ENCODE data around the gene GPR78. TPM values are rescaled to one million over a fixed set of nuclear protein-coding genes. Genes with fewer than 3 reads are reported as not detected.
A peak's percentile ranks its signal among the peaks of the same experiment; 100 is the strongest.

The GPR78 gene
- total and polyA plus RNA-seq, 2 of the 8 experiments (the other 6 are each of a cell fraction or from before 2014, with no cell fraction given): 1.0 to 3.0 TPM

DNA sequence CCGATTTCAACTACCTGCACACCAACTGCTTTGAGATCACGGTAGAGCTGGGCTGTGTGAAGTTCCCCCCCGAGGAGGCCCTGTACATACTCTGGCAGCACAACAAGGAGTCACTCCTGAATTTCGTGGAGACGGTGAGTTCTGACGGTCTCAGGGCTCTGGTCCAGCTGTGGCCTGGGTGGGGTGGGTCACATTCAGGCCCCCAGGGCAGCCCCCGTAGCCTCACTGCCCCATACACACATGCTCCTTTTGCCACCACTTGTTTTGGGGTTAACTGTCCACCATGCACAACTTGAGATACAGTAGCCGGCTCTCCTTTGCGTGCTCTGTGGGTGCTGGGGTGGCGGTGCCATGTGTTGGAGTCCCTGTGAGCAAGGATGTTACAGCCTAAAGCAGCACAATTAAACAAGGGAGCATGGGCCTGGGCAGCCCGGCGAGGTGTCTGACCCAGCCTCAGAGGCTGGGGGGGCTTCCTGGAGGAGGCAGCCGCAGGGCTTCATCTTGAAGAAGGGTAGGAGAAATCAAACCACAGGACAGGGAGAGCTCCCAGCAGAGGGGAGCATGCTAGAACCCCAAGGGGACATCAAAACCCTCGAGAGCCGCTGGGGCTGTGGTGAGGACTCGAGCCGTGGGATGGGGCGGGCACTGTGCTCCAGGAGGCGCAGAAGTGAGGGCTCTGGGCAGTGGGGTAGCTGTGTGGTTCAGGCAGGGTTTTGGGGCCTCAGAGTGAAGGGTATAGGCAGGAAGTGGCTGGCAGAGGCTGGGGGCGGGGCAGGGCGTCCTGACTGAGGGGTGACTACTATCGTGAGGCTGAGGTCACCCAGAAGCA lies 34.4 kb downstream of the GPR78 start:
- DNase-seq (ENCODE audit: low read depth in 1 of 2, low spot score in 2 of 2): no peak
- POLR2A ChIA-PET (ENCODE audit: partially characterized antibody): interaction anchor here (0.8 kb wide), 1 partner anchor 8 kb away, joined by 3 read pairs; no protein-coding TSS in a partner anchor
- CTCF ChIA-PET (ENCODE audit: partially characterized antibody): interaction anchor here (0.6 kb wide), 1 partner anchor 230 kb away, joined by 4 read pairs; no protein-coding TSS in a partner anchor

More for the DNA sequence above, 34.4 kb downstream of the GPR78 start:
- peaks cover 0 to 21% (median 9%) of the 10 kb centered on the region in 4 experiments; a peak in 4 of 8 replicates for H3K36me3 ChIP-seq (ENCODE audit: control insufficient read depth in 2 of 4, insufficient read depth in 4 of 4, low read length in 3 of 4)
- H3K14ac ChIP-seq (ENCODE audit: insufficient read length): no peak overlapping the region
- no peak overlapping the region for H2BK15ac ChIP-seq (ENCODE audit: low read length)
- H3K9ac ChIP-seq (replicated peaks in 1 of 4; ENCODE audit: extremely low read depth in 1 of 4, low read depth in 3 of 4, low read length in 3 of 4): no peak overlapping the region
- no peak overlapping the region for H3K4me2 ChIP-seq (ENCODE audit: insufficient read depth in 1 of 2, low read depth in 2 of 2, low read length in 2 of 2)
- no peaks in the 10 kb centered on the region; a peak in 1 of 7 replicates for H3K27me3 ChIP-seq (replicated peaks in 1 of 4; ENCODE audit: control insufficient read depth in 3 of 4, extremely low read depth in 1 of 4, insufficient read depth in 3 of 4, low read length in 3 of 4)
- no peaks in the 10 kb centered on the region for H3K9me3 ChIP-seq (ENCODE audit: insufficient read depth in 2 of 2, low read depth in 1 of 2, low read length in 1 of 2)
- H2BK12ac ChIP-seq (ENCODE audit: low read depth, low read length): no peak overlapping the region
- peaks cover 7 to 24% of the 10 kb centered on the region in 2 experiments for H4K20me1 ChIP-seq (replicated peaks in 1 of 2; ENCODE audit: control insufficient read depth in 1 of 2, insufficient read depth in 2 of 2, low read length in 2 of 2)
- H2BK120ac ChIP-seq (replicated peaks; ENCODE audit: low read depth, low read length): no peak overlapping the region
- no peak overlapping the region for H4K8ac ChIP-seq (ENCODE audit: extremely low read depth, insufficient read depth, low read length)
- no peak for FAIRE-seq
- no peaks in the 10 kb centered on the region for H3K4me1 ChIP-seq (replicated peaks in 1 of 4; ENCODE audit: control insufficient read depth in 3 of 4, insufficient read depth in 4 of 4, low read length in 3 of 4)
- H3K27ac ChIP-seq (ENCODE audit: low read depth, low read length): no peak overlapping the region
- H3K79me1 ChIP-seq (ENCODE audit: low read depth, low read length): no peaks in the 10 kb centered on the region; the same call in 1 of the 2 replicates
- H2BK5ac ChIP-seq (ENCODE audit: low read depth, low read length): no peak overlapping the region
- no peaks in the 10 kb centered on the region for H3K79me2 ChIP-seq (ENCODE audit: control insufficient read depth in 1 of 2, insufficient read depth in 2 of 2, low read length in 2 of 2)
- TF ChIP-seq POLR2AphosphoS5 (IDR thresholded peaks at IDR 0.05; ENCODE audit: low read depth, low read length): 0 out of 2 replicates have a peak, but pooled peaks have one; percentile 19
- no peak for TF ChIP-seq TEAD4 (IDR thresholded peaks at IDR 0.05; ENCODE audit: low read depth, low read length)
- no peak overlapping the region for H3K18ac ChIP-seq (ENCODE audit: extremely low read depth, low read length)
- H3K4ac ChIP-seq (replicated peaks; ENCODE audit: insufficient read length, low read depth, low read length): no peak overlapping the region
- H2BK20ac ChIP-seq (ENCODE audit: low read length): no peak overlapping the region
- H2AFZ ChIP-seq (ENCODE audit: low read length): no peak overlapping the region
- H2AK5ac ChIP-seq (ENCODE audit: low read depth, low read length): no peak overlapping the region
- H4K91ac ChIP-seq (replicated peaks; ENCODE audit: insufficient read length, low read length): no peak overlapping the region
- no peak overlapping the region for H3K23ac ChIP-seq (ENCODE audit: insufficient read length)
- H4K5ac ChIP-seq (ENCODE audit: insufficient read length, low read depth, low read length): no peak overlapping the region
- no peaks in the 10 kb centered on the region for H3K23me2 ChIP-seq (ENCODE audit: low read depth, low read length)
- no peak overlapping the region for H3K56ac ChIP-seq (replicated peaks; ENCODE audit: insufficient read length, low read depth, low read length)
- H3K4me3 ChIP-seq (ENCODE audit: extremely low read depth in 1 of 4, insufficient read depth in 2 of 4, low read depth in 3 of 4, low read length in 4 of 4): no peak overlapping the region
- 88% methylated on average over 22 of the region's 22 CpGs; no CpG with 5 or more reads in 1 of the 2 experiments for WGBS, 2 experiments (ENCODE audit: extremely low coverage in 1 of 2, insufficient coverage in 1 of 2, insufficient read length in 1 of 2, insufficient replicate concordance in 2 of 2, low coverage in 1 of 2, low lambda C conversion rate in 2 of 2, missing lambda C conversion rate in 1 of 2)

Data from H1 (cell line).